Nephron progenitor cell (in vitro differentiated cells): ENCODE data around the gene CHD1.

Source experiments
- DNase-seq: peaks from one replicate; pipeline ENCODE4 v3.0.0; 2021
- H3K27ac Mint-ChIP-seq: 2 replicates; pipeline ENCODE4 v1.8.0; 2021; ENCODE audit warnings: mild to moderate bottlenecking, moderate library complexity, mixed read lengths
- H3K27me3 Mint-ChIP-seq: 2 replicates; pipeline ENCODE4 v1.8.0; 2021; ENCODE audit warnings: mild to moderate bottlenecking, low read depth, mixed read lengths; ENCODE audit not compliant: poor library complexity
- H3K36me3 Mint-ChIP-seq: 2 replicates; pipeline ENCODE4 v1.8.0; 2021; ENCODE audit warnings: low read depth, mixed read lengths
- H3K4me1 Mint-ChIP-seq: 2 replicates; pipeline ENCODE4 v1.8.0; 2021; ENCODE audit warnings: mixed read lengths
- H3K4me3 Mint-ChIP-seq: 2 replicates; pipeline ENCODE4 v1.8.0; 2021; ENCODE audit warnings: mild to moderate bottlenecking, moderate library complexity, mixed read lengths
- H3K9me3 Mint-ChIP-seq: 2 replicates; pipeline ENCODE4 v1.8.0; 2021; ENCODE audit warnings: mild to moderate bottlenecking, moderate library complexity, mixed read lengths
- CTCF ChIP-seq: fragments of 200-600 bp; sonication (generic); IDR thresholded peaks from 2 replicates; pipeline ENCODE4 v1.5.0; 2021; ENCODE audit warnings: antibody characterized with exemption

The CHD1 gene

GRCh38 chr5:98810206-98810605 lies 118.6 kb downstream of the CHD1 start:
- Mint-ChIP-seq H3K27me3 (no peaks in the 10 kb centered on the region), H3K9me3 (peaks cover 40% of the 10 kb centered on the region), H3K4me1 (no peaks in the 10 kb centered on the region), H3K36me3 (peaks cover 24% of the 10 kb centered on the region), H3K27ac (no peak overlapping the region), H3K4me3 (no peak overlapping the region)
- no peak for DNase-seq
- no peak for TF ChIP-seq CTCF

- H3K27me3 Mint-ChIP-seq = no peaks in the 10 kb centered on the region
- H3K27ac Mint-ChIP-seq = no peak overlapping the region
- no peak for DNase-seq
- H3K4me3 Mint-ChIP-seq = no peak overlapping the region
- no peaks in the 10 kb centered on the region for H3K4me1 Mint-ChIP-seq
- H3K9me3 Mint-ChIP-seq = peaks cover 43% of the 10 kb centered on the region
- no peak for TF ChIP-seq CTCF
- peaks cover 26% of the 10 kb centered on the region for H3K36me3 Mint-ChIP-seq
Observed at GRCh38 chr5:98807806-98808205, 121.0 kb downstream of the CHD1 start.

GRCh38 chr5:98805070-98805469 lies 123.7 kb downstream of the CHD1 start:
- peaks cover 43% of the 10 kb centered on the region for H3K9me3 Mint-ChIP-seq
- no peak for DNase-seq
- no peak for TF ChIP-seq CTCF
- no peak overlapping the region for H3K4me3 Mint-ChIP-seq
- H3K4me1 Mint-ChIP-seq = no peaks in the 10 kb centered on the region
- peaks cover 26% of the 10 kb centered on the region for H3K36me3 Mint-ChIP-seq
- no peak overlapping the region for H3K27ac Mint-ChIP-seq
- H3K27me3 Mint-ChIP-seq = peaks cover 5% of the 10 kb centered on the region

GRCh38 chr5:98804066-98804465 lies 124.7 kb downstream of the CHD1 start:
- no peak for TF ChIP-seq CTCF
- DNase-seq = no peak
- H3K9me3 Mint-ChIP-seq = peaks cover 42% of the 10 kb centered on the region
- peaks cover 7% of the 10 kb centered on the region for H3K27me3 Mint-ChIP-seq
- no peak overlapping the region for H3K27ac Mint-ChIP-seq
- H3K4me1 Mint-ChIP-seq = no peaks in the 10 kb centered on the region
- H3K4me3 Mint-ChIP-seq = no peak overlapping the region
- H3K36me3 Mint-ChIP-seq = peaks cover 26% of the 10 kb centered on the region
